Gastroesophageal sphincter (tissue), 4 donors: ENCODE data around the gene SLC35E4. TPM values are rescaled to one million over a fixed set of nuclear protein-coding genes. Genes with fewer than 3 reads are reported as not detected.

Experiments
- ATAC-seq: fragments of 150-250 bp; one replicate; pipeline ENCODE4 v1.9.1; 2016; ENCODE audit warnings: mild to moderate bottlenecking, moderate library complexity
- H3K27ac ChIP-seq, 4 donors: fragments of 200-600 bp; sonication (generic) in 3 of 4; 1 replicate in 3 of 4; 2 replicates in 1 of 4; pipeline ENCODE4 v1.5.1; 2016 to 2019
- H3K27me3 ChIP-seq: fragments of 200-600 bp; sonication (generic); one replicate; pipeline ENCODE4 v1.5.1; 2019
- H3K36me3 ChIP-seq, 2 donors: fragments of 200-600 bp; sonication (generic); one replicate each; pipeline ENCODE4 v1.5.1; 2019; ENCODE audit warnings: control low read depth in 1 of 2
- H3K4me1 ChIP-seq, 3 donors: fragments of 200-600 bp; sonication (generic); 1 replicate in 2 of 3; 2 replicates in 1 of 3; pipeline ENCODE4 v1.5.1; 2016 to 2019; ENCODE audit warnings: control low read depth in 2 of 3
- H3K4me3 ChIP-seq, 2 donors: fragments of 200-600 bp; sonication (generic); one replicate each; pipeline ENCODE4 v1.5.1; 2019; ENCODE audit warnings: mild to moderate bottlenecking in 1 of 2, moderate library complexity in 1 of 2
- H3K9me3 ChIP-seq, 3 donors: fragments of 200-600 bp; sonication (generic); one replicate each; pipeline ENCODE4 v1.5.1; 2017 to 2019; ENCODE audit warnings: control low read depth in 2 of 3
- EP300 ChIP-seq: sonication (generic); formaldehyde crosslinking; IDR thresholded peaks from one replicate; pipeline ENCODE4 v1.6.1; 2017; ENCODE audit warnings: antibody characterized with exemption, mild to moderate bottlenecking
- POLR2A ChIP-seq, 2 donors: fragments of 450-650 bp; IDR thresholded peaks; one replicate each; pipeline ENCODE4 v1.6.1; 2017; ENCODE audit warnings: antibody characterized with exemption in 2 of 2, mild to moderate bottlenecking in 2 of 2, moderate library complexity in 1 of 2
- POLR2AphosphoS5 ChIP-seq: sonication (generic); formaldehyde crosslinking; IDR thresholded peaks from one replicate; pipeline ENCODE4 v1.6.1; 2017; ENCODE audit warnings: antibody characterized with exemption
- WGBS, 2 donors: methylation state at CpG; one replicate each; pipeline ENCODE4 v1.1.5; 2018; ENCODE audit warnings: low coverage in 1 of 2; 5-methylcytosine and 5-hydroxymethylcytosine counted together
- total RNA-seq, 4 donors: library from RNA; depleted of rRNA; stranded (reverse); fragments of >200 nt; gene quantifications; one replicate each; pipeline ENCODE4 v1.1.0, GENCODE V29; 2016
- TF ChIP-seq, protein P1 (sequence below), 4 experiments: fragments of 200-600 bp in 2 of 4; fragments of 450-650 bp in 2 of 4; sonication (generic) in 1 of 4; IDR thresholded peaks; one replicate each; pipeline ENCODE4 v1.5.1; 2017 to 2019; ENCODE audit warnings: antibody characterized with exemption in 4 of 4, mild to moderate bottlenecking in 2 of 4, moderate library complexity in 2 of 4

Gene SLC35E4
- total RNA-seq, 4 donors from 2014 or later, result 6.5 to 13.5 (median 10.9) TPM

DNA sequence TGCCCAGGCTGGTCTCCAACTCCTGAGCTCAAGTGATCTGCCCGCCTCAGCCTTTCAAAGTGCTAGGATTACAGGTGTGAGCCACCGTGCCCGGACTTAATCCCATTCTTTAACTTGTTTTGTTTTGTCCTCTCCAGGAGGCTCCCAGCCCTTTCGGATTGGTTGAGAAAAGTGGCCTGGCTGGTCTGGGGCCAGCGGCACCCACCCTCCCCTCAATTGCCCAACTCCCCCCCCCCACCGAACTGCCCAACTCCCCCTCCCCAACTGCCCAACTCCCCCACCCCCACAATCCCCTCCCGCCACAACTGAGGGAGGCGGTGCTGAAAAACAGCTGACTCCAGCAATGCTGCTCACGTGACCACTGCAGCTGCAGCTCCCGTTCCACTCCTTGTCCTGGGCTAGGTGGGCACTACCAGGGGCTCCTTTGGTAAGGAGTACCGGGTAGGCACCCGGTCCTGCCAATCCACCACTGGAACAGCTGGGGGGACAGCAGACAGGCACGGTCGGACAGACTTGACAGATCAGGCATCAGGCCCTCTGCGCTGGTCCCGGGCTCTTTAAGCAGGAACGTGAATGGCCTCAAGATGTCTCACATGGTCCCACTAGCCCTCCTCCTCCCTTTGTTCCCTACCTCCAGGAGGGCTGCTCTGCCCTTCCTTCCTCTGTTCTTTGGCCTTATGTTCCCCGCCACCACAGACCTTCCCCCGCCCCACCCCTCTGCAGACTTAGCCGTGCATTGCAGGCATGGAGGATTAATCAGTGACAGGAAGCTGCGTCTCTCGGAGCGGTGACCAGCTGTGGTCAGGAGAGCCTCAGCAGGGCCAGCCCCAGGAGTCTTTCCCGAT lies 28.9 kb upstream of the SLC35E4 start, which contains the start of gene TCN2:
TSS of gene TCN2 (plus strand) at position 720 of the 845 bp plus-strand sequence. CDS start 158 bp downstream, outside the sequence.
- peak within 1 kb of the TSS; percentile 51 to 69 for H3K4me3 ChIP-seq
- 0% methylated on average over 7 to 10 of the region's 24 CpGs for WGBS, 2 donors
- ATAC-seq, result peak; percentile 83
- H3K4me1 ChIP-seq, result peaks cover 0 to 52% (median 29%) of the 10 kb centered on the region in 3 donors
- no peaks in the 10 kb centered on the region for H3K27me3 ChIP-seq
- peaks cover 0 to 12% of the 10 kb centered on the region in 2 donors for H3K36me3 ChIP-seq
- no peaks in the 10 kb centered on the region for H3K9me3 ChIP-seq
- H3K27ac ChIP-seq, result peak within 1 kb of the TSS; percentile 7 to 85 (median 78)
- TF ChIP-seq POLR2A (IDR thresholded peaks at IDR 0.05) (no peak), POLR2AphosphoS5 (peak; percentile 26), EP300 (no peak)
- TF ChIP-seq, protein P1, sequence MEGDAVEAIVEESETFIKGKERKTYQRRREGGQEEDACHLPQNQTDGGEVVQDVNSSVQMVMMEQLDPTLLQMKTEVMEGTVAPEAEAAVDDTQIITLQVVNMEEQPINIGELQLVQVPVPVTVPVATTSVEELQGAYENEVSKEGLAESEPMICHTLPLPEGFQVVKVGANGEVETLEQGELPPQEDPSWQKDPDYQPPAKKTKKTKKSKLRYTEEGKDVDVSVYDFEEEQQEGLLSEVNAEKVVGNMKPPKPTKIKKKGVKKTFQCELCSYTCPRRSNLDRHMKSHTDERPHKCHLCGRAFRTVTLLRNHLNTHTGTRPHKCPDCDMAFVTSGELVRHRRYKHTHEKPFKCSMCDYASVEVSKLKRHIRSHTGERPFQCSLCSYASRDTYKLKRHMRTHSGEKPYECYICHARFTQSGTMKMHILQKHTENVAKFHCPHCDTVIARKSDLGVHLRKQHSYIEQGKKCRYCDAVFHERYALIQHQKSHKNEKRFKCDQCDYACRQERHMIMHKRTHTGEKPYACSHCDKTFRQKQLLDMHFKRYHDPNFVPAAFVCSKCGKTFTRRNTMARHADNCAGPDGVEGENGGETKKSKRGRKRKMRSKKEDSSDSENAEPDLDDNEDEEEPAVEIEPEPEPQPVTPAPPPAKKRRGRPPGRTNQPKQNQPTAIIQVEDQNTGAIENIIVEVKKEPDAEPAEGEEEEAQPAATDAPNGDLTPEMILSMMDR (IDR thresholded peaks at IDR 0.05), result peak in 2 of 4 experiments; percentile 11 to 13

DNA sequence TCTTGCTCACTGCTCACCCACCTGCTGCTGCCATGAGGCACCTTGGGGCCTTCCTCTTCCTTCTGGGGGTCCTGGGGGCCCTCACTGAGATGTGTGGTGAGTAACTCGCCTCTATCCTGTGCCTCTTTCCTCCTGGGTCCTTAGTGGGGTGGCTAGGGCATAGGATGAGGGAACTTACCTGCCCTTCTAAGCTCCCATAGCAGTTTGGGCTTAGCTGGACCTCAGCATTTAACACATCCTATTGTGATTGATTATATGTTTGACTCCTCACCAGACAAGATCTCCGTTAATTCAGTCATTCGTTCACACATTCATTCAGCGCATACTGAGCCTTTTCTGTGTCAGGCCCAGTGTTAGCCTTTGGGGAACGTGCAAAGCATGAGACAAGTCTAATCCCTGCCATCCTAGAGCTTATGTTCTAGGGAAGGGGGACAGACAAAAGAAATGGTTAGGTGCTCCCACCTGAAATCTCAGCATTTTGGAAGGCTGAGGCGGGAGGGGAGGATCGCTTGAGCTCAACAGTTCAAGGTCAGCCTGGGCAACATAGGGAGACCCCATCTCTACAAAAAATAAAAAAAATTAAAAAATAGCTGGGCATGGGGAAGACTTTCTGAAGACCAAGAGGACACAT lies 28.2 kb upstream of the SLC35E4 start:
- peak overlapping the region; percentile 7 to 85 (median 78) for H3K27ac ChIP-seq
- H3K36me3 ChIP-seq, result peaks cover 0 to 19% of the 10 kb centered on the region in 2 donors
- no peaks in the 10 kb centered on the region for H3K27me3 ChIP-seq
- TF ChIP-seq POLR2A (IDR thresholded peaks at IDR 0.05) (no peak), POLR2AphosphoS5 (no peak), EP300 (no peak)
- TF ChIP-seq, protein P1 (IDR thresholded peaks at IDR 0.05), result no peak
- H3K4me1 ChIP-seq, result peaks cover 0 to 52% (median 29%) of the 10 kb centered on the region in 3 donors
- H3K4me3 ChIP-seq, result peak overlapping the region; percentile 51 to 69
- 62 to 70% methylated on average over 3 to 6 of the region's 7 CpGs for WGBS, 2 donors
- ATAC-seq, result no peak
- no peaks in the 10 kb centered on the region for H3K9me3 ChIP-seq

DNA sequence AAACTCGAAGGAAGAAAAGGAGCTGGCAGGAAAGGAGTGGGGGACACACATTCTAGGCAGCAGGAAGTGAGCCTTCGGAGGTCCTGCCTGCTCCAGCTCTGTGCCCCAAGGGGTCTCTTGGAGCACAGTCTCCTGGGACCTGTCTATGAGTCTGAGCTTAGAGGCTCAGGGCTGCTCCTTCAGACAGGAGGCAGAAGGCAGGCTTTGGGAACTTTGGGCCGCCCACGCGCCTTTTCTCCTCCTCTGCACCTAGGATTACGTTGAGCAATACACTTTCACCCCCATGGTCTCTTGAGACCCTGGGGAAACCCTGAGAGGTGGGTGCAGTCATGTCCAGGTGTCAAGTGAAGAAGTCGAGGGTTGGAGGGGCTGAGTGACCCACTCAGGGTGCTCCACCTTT lies 27.6 kb upstream of the SLC35E4 start:
- Histone ChIP-seq H3K4me1 (peaks cover 0 to 52% (median 29%) of the 10 kb centered on the region in 3 donors), H3K9me3 (no peaks in the 10 kb centered on the region), H3K27me3 (no peaks in the 10 kb centered on the region), H3K36me3 (peaks cover 0 to 24% of the 10 kb centered on the region in 2 donors), H3K4me3 (peak overlapping the region in 1 of 2 donors; percentile 69), H3K27ac (peak overlapping the region in 3 of 4 donors; percentile 60 to 78 (median 78))
- WGBS, 2 donors, result 72 to 78% methylated on average over 7 of the region's 7 CpGs
- TF ChIP-seq POLR2A (IDR thresholded peaks at IDR 0.05) (no peak), EP300 (no peak), POLR2AphosphoS5 (no peak)
- TF ChIP-seq, protein P1 (IDR thresholded peaks at IDR 0.05), result no peak
- ATAC-seq, result no peak

DNA sequence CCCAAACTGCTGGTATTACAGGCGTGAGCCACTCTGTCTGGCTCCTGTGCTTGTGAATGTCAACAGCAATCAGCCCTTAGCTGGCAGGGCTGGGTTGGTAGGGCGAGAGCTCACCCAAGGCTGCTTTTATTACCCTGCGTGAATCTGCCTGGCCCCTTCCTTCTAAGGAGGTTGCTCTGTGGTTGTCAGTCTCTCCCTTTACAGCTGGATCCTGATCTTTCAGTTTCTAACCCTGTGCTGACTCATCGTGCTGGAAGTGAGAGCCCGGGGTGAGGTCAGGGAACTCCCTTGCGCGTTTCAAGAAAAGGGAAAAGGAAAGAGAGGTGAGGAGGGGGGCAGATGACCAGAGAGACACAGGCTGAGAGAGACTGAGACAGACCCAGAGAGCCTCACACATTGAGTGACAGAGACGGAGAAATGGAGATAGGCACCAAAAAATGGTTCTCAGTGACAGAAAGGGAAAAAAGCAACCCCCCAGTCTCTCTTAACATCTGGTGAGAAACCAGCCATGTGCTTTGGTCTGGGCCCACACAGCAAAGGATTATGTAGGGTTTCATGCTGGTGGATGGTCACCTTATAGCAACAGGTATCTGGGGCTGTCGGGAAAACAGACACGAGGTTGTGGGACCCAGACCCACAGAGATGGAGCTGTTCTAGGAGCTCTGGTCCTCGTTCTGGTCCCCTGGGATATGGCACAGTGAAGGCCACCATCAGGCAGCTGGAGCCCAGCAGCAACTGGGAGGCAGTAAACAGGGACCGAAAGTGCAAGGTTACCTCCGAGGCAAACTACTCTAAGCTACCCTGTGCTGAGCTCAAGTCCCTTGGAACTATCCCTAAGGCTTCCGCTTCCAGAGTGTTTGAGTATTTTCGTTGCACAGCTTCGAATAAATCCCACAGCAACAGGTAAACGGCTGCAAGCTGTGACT lies 26.1 kb upstream of the SLC35E4 start:
- peak; percentile 65 for ATAC-seq
- WGBS, 2 donors, result 63 to 88% methylated on average over 6 to 12 of the region's 17 CpGs
- TF ChIP-seq POLR2AphosphoS5 (no peak), EP300 (no peak), POLR2A (IDR thresholded peaks at IDR 0.05) (no peak)
- TF ChIP-seq, protein P1 (IDR thresholded peaks at IDR 0.05), result no peak

More for the DNA sequence above, 26.1 kb upstream of the SLC35E4 start:
- Histone ChIP-seq H3K36me3 (peaks cover 0 to 40% of the 10 kb centered on the region in 2 donors), H3K4me1 (peaks cover 0 to 52% (median 29%) of the 10 kb centered on the region in 3 donors), H3K4me3 (peak overlapping the region in 1 of 2 donors; percentile 19), H3K27ac (peak overlapping the region in 3 of 4 donors; percentile 41 to 78 (median 50)), H3K9me3 (no peaks in the 10 kb centered on the region), H3K27me3 (no peaks in the 10 kb centered on the region)
